ENCODE measurements around the gene ABCG2.

DNA sequence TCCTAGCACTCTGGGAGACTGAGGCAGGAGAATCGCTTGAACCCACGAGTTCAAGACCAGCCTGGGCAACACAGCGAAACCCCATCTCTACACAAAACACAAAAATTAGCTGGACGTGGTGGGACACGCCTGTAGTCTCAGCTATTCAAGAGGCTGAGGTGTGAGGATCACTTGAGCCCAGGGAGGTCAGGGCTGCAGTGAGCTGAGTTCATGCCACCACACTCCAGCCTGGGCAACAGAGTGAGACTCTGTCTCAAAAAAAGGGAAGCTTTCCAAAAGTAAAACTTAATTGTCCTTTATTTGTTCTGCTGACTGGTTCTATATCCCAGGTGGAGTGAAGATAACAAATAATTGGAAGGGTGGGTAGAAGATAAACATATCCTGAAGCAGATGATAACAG lies 45.6 kb downstream of the ABCG2 start:
- TF ChIP-seq RAD21 (IDR thresholded peaks at IDR 0.05; ENCODE audit: low read length) (no peak), MXI1 (IDR thresholded peaks at IDR 0.05; ENCODE audit: low read depth, low read length) (no peak), EP300 (IDR thresholded peaks at IDR 0.05; ENCODE audit: borderline replicate concordance in 1 of 2, low read depth in 1 of 2, low read length in 1 of 2) (no peak), YY1 (IDR thresholded peaks at IDR 0.05; ENCODE audit: low read depth) (no peak), REST (IDR thresholded peaks at IDR 0.05; ENCODE audit: low read depth, low read length) (no peak), GATA2 (CRISPR knock-in tag; IDR thresholded peaks at IDR 0.05) (no peak), FOXM1 (IDR thresholded peaks at IDR 0.05; ENCODE audit: low read depth) (no peak), SMC3 (IDR thresholded peaks at IDR 0.05; ENCODE audit: low read depth, low read length) (no peak), POLR2AphosphoS5 (IDR thresholded peaks at IDR 0.05; ENCODE audit: low read depth, low read length) (no peak), TAF1 (IDR thresholded peaks at IDR 0.05; ENCODE audit: borderline replicate concordance, low read depth, low read length) (no peak), MAX (IDR thresholded peaks at IDR 0.05; ENCODE audit: low read depth) (no peak)
- TF ChIP-seq, protein P1, sequence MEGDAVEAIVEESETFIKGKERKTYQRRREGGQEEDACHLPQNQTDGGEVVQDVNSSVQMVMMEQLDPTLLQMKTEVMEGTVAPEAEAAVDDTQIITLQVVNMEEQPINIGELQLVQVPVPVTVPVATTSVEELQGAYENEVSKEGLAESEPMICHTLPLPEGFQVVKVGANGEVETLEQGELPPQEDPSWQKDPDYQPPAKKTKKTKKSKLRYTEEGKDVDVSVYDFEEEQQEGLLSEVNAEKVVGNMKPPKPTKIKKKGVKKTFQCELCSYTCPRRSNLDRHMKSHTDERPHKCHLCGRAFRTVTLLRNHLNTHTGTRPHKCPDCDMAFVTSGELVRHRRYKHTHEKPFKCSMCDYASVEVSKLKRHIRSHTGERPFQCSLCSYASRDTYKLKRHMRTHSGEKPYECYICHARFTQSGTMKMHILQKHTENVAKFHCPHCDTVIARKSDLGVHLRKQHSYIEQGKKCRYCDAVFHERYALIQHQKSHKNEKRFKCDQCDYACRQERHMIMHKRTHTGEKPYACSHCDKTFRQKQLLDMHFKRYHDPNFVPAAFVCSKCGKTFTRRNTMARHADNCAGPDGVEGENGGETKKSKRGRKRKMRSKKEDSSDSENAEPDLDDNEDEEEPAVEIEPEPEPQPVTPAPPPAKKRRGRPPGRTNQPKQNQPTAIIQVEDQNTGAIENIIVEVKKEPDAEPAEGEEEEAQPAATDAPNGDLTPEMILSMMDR (IDR thresholded peaks at IDR 0.05): no peak
- TF ChIP-seq, protein P2, sequence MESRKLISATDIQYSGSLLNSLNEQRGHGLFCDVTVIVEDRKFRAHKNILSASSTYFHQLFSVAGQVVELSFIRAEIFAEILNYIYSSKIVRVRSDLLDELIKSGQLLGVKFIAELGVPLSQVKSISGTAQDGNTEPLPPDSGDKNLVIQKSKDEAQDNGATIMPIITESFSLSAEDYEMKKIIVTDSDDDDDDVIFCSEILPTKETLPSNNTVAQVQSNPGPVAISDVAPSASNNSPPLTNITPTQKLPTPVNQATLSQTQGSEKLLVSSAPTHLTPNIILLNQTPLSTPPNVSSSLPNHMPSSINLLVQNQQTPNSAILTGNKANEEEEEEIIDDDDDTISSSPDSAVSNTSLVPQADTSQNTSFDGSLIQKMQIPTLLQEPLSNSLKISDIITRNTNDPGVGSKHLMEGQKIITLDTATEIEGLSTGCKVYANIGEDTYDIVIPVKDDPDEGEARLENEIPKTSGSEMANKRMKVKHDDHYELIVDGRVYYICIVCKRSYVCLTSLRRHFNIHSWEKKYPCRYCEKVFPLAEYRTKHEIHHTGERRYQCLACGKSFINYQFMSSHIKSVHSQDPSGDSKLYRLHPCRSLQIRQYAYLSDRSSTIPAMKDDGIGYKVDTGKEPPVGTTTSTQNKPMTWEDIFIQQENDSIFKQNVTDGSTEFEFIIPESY (IDR thresholded peaks at IDR 0.05; ENCODE audit: borderline replicate concordance, low read depth): no peak
- TF ChIP-seq, protein P3, sequence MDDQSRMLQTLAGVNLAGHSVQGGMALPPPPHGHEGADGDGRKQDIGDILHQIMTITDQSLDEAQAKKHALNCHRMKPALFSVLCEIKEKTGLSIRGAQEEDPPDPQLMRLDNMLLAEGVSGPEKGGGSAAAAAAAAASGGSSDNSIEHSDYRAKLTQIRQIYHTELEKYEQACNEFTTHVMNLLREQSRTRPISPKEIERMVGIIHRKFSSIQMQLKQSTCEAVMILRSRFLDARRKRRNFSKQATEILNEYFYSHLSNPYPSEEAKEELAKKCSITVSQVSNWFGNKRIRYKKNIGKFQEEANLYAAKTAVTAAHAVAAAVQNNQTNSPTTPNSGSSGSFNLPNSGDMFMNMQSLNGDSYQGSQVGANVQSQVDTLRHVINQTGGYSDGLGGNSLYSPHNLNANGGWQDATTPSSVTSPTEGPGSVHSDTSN (IDR thresholded peaks at IDR 0.05): no peak
